Esophagus muscularis mucosa (tissue), 4 donors: ENCODE data around the gene ETFDH. TPM values are rescaled to one million over a fixed set of nuclear protein-coding genes. Genes with fewer than 3 reads are reported as not detected.

Experiments used
- DNase-seq: peaks from one replicate; pipeline ENCODE4 v3.0.0-alpha.2; 2017; ENCODE audit errors: extremely low spot score
- H3K27ac ChIP-seq, 4 donors: fragments of 200-600 bp; sonication (generic); replicated peaks in 1 of 4; 1 replicate in 3 of 4; 2 replicates in 1 of 4; pipeline ENCODE4 v1.5.1; 2016 to 2019; ENCODE audit warnings: mild to moderate bottlenecking in 1 of 4
- H3K27me3 ChIP-seq, 4 donors: fragments of 200-600 bp; sonication (generic); one replicate each; pipeline versions ENCODE4 v1.5.1 to v1.6.0; 2016 to 2019
- H3K36me3 ChIP-seq, 4 donors: fragments of 200-600 bp; sonication (generic); one replicate each; pipeline ENCODE4 v1.5.1; 2016 to 2019
- H3K4me1 ChIP-seq, 4 donors: fragments of 200-600 bp; sonication (generic); one replicate each; pipeline ENCODE4 v1.5.1; 2016 to 2019
- H3K4me3 ChIP-seq, 4 donors: fragments of 200-600 bp; sonication (generic); 1 replicate in 2 of 4; 2 replicates in 2 of 4; pipeline ENCODE4 v1.5.1; 2016 to 2019; ENCODE audit warnings: mild to moderate bottlenecking in 4 of 4, moderate library complexity in 1 of 4
- H3K9me3 ChIP-seq, 4 donors: fragments of 200-600 bp; sonication (generic); 1 replicate in 3 of 4; 2 replicates in 1 of 4; pipeline ENCODE4 v1.5.1; 2016 to 2019
- CTCF ChIP-seq, 3 experiments: fragments of 200-600 bp in 2 of 3; fragments of 450-650 bp in 1 of 3; sonication (generic) in 2 of 3; IDR thresholded peaks; one replicate each; pipeline ENCODE4 v1.5.1; 2017 to 2019; ENCODE audit warnings: antibody characterized with exemption in 3 of 3, mild to moderate bottlenecking in 2 of 3, moderate library complexity in 1 of 3
- EP300 ChIP-seq: sonication (generic); formaldehyde crosslinking; IDR thresholded peaks from one replicate; pipeline ENCODE4 v1.6.1; 2017; ENCODE audit warnings: antibody characterized with exemption
- POLR2A ChIP-seq: fragments of 450-650 bp; IDR thresholded peaks from one replicate; pipeline ENCODE4 v1.6.1; 2017; ENCODE audit warnings: antibody characterized with exemption, moderate library complexity, mild to moderate bottlenecking, low read depth
- POLR2AphosphoS5 ChIP-seq, 2 donors: sonication (generic); formaldehyde crosslinking; IDR thresholded peaks; one replicate each; pipeline ENCODE4 v1.6.1; 2017; ENCODE audit warnings: antibody characterized with exemption in 2 of 2
- whole genome bisulfite sequencing: methylation state at CpG from one replicate; pipeline ENCODE4 v1.1.5; 2018; 5-methylcytosine and 5-hydroxymethylcytosine counted together
- intact Hi-C: fragments of 100-400 bp; cut with DNase I; formaldehyde crosslinking; loops from one replicate; pipeline ENCODE4 v1.15.1; 2023
- total RNA-seq, 4 donors: library from RNA; depleted of rRNA; stranded (reverse); fragments of >200 nt; gene quantifications; one replicate each; pipeline versions ENCODE4 v1.1.0 to v1.2.1, GENCODE V29; 2016

ETFDH gene
- total RNA-seq, 4 donors from 2014 or later = 33.4 to 40.1 (median 35.6) TPM

- TF ChIP-seq CTCF (IDR thresholded peaks at IDR 0.05) = no peak
- no peak for TF ChIP-seq POLR2A
- no peak for TF ChIP-seq EP300
- no peak for TF ChIP-seq POLR2AphosphoS5 (IDR thresholded peaks at IDR 0.05)
- no peak for DNase-seq
- intact Hi-C loops = loop anchor here (5.0 to 10.0 kb wide), 2 partner anchors 374 to 447 kb away; partner anchors contain the start of gene RAPGEF2
- Histone ChIP-seq H3K4me1 (peaks cover 3 to 13% (median 9%) of the 10 kb centered on the region in 4 donors), H3K9me3 (no peaks in the 10 kb centered on the region), H3K27ac (no peak overlapping the region), H3K4me3 (no peak overlapping the region), H3K27me3 (no peaks in the 10 kb centered on the region), H3K36me3 (no peaks in the 10 kb centered on the region)
- 36% methylated on average over 1 of the region's 1 CpG for WGBS
Measured at GRCh38 chr4:158728236-158728635, 56.1 kb downstream of the ETFDH start.

- Histone ChIP-seq H3K4me1 (peaks cover 0 to 10% (median 3%) of the 10 kb centered on the region in 4 donors), H3K27me3 (no peaks in the 10 kb centered on the region), H3K27ac (no peak overlapping the region), H3K9me3 (no peaks in the 10 kb centered on the region), H3K36me3 (no peaks in the 10 kb centered on the region), H3K4me3 (no peak overlapping the region)
- WGBS = 14% methylated on average over 5 of the region's 5 CpGs
- TF ChIP-seq POLR2AphosphoS5 (IDR thresholded peaks at IDR 0.05) (peak in 1 of 2 donors; percentile 45), CTCF (IDR thresholded peaks at IDR 0.05) (peak; percentile 84 to 95 (median 95)), EP300 (no peak), POLR2A (no peak)
- intact Hi-C loops = loop anchor here (1.0 to 10.0 kb wide), 3 partner anchors 119 to 445 kb away; partner anchors contain the start of gene RAPGEF2
- DNase-seq = no peak
Measured at GRCh38 chr4:158729716-158730559, 57.8 kb downstream of the ETFDH start.

GRCh38 chr4:158738866-158739265 is 66.8 kb downstream of the ETFDH start:
- WGBS = 97% methylated on average over 2 of the region's 2 CpGs
- H3K4me1 ChIP-seq = no peaks in the 10 kb centered on the region
- no peaks in the 10 kb centered on the region for H3K36me3 ChIP-seq
- intact Hi-C loops = no loop called here
- DNase-seq = no peak
- H3K4me3 ChIP-seq = no peak overlapping the region
- no peak overlapping the region for H3K27ac ChIP-seq
- H3K9me3 ChIP-seq = no peaks in the 10 kb centered on the region
- TF ChIP-seq POLR2AphosphoS5 (IDR thresholded peaks at IDR 0.05) (no peak), CTCF (IDR thresholded peaks at IDR 0.05) (no peak), POLR2A (no peak), EP300 (no peak)
- H3K27me3 ChIP-seq = no peaks in the 10 kb centered on the region

GRCh38 chr4:158739600-158739999 is 67.5 kb downstream of the ETFDH start:
- Histone ChIP-seq H3K36me3 (no peaks in the 10 kb centered on the region), H3K4me3 (no peak overlapping the region), H3K4me1 (no peaks in the 10 kb centered on the region), H3K9me3 (no peaks in the 10 kb centered on the region), H3K27ac (no peak overlapping the region), H3K27me3 (no peaks in the 10 kb centered on the region)
- TF ChIP-seq POLR2AphosphoS5 (IDR thresholded peaks at IDR 0.05) = no peak
- TF ChIP-seq CTCF (IDR thresholded peaks at IDR 0.05) = no peak
- TF ChIP-seq EP300 = no peak
- TF ChIP-seq POLR2A = no peak
- 88% methylated on average over 2 of the region's 2 CpGs for WGBS
- intact Hi-C loops = no loop called here
- DNase-seq = no peak
